Bronchial epithelial cell (primary cell): ENCODE results near the gene HK2. TPM values are rescaled to one million over a fixed set of nuclear protein-coding genes. Genes with fewer than 3 reads are reported as not detected.
"Not testable (repeated sequence)": the region's sequence is repeated elsewhere in the genome, so short reads cannot be mapped to it uniquely, and the experiment has no call there.

Experiments
- DNase-seq: peaks from one replicate; pipeline ENCODE4 v3.0.0-alpha.2; 2010; ENCODE audit warnings: low read depth
- FAIRE-seq: peaks from 2 replicates; lab custom pipeline; 2011; peaks lifted over from hg19 to GRCh38; lab: Jason Lieb, UNC
- H3K27me3 ChIP-seq: 2 replicates; pipeline ENCODE4 v1.5.1; 2011; ENCODE audit warnings: low read length; ENCODE audit not compliant: control insufficient read depth, insufficient read depth
- H3K36me3 ChIP-seq: 2 replicates; pipeline ENCODE4 v1.5.1; 2011; ENCODE audit warnings: low read length; ENCODE audit not compliant: control insufficient read depth, insufficient read depth
- H3K4me3 ChIP-seq: 2 replicates; pipeline ENCODE4 v1.5.1; 2011; ENCODE audit warnings: mild to moderate bottlenecking, low read depth, low read length, control low read depth
- total RNA-seq: library from RNA; depleted of rRNA; stranded (reverse); fragments of >200 nt; gene quantifications from 2 replicates; pipeline ENCODE4 v1.2.1, GENCODE V29; 2014
- TF ChIP-seq, protein P1 (sequence below): IDR thresholded peaks from 2 replicates; pipeline ENCODE4 v1.5.1; 2011; ENCODE audit warnings: mild to moderate bottlenecking, moderate library complexity, low read length, control low read depth, inconsistent platforms; ENCODE audit not compliant: insufficient read depth, severe bottlenecking

Gene HK2
- total RNA-seq, 1 donor from 2014 or later = 158 TPM

DNA sequence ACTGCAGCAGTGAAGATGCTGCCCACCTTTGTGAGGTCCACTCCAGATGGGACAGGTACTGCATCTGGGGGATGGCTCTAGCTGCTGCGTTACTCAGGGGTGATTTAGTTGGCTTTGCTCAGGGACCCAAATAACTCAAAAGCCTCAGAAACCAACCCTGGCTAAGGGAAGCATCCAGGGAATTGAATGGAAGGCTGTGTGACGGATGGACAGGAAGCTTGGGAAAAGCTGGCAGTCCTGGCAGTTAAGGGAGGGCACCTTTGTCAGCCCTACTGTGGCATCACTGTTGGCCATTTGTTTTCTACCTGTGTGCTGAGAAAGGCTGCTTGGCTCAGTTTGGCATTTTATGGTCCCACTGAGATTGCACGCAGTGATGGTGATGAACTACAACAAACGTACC lies 20.5 kb downstream of the HK2 start:
- Histone ChIP-seq H3K36me3 (peaks cover 20% of the 10 kb centered on the region), H3K4me3 (no peak overlapping the region), H3K27me3 (no peaks in the 10 kb centered on the region)
- FAIRE-seq = no peak
- TF ChIP-seq, protein P1, sequence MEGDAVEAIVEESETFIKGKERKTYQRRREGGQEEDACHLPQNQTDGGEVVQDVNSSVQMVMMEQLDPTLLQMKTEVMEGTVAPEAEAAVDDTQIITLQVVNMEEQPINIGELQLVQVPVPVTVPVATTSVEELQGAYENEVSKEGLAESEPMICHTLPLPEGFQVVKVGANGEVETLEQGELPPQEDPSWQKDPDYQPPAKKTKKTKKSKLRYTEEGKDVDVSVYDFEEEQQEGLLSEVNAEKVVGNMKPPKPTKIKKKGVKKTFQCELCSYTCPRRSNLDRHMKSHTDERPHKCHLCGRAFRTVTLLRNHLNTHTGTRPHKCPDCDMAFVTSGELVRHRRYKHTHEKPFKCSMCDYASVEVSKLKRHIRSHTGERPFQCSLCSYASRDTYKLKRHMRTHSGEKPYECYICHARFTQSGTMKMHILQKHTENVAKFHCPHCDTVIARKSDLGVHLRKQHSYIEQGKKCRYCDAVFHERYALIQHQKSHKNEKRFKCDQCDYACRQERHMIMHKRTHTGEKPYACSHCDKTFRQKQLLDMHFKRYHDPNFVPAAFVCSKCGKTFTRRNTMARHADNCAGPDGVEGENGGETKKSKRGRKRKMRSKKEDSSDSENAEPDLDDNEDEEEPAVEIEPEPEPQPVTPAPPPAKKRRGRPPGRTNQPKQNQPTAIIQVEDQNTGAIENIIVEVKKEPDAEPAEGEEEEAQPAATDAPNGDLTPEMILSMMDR = no peak
- DNase-seq = no peak

DNA sequence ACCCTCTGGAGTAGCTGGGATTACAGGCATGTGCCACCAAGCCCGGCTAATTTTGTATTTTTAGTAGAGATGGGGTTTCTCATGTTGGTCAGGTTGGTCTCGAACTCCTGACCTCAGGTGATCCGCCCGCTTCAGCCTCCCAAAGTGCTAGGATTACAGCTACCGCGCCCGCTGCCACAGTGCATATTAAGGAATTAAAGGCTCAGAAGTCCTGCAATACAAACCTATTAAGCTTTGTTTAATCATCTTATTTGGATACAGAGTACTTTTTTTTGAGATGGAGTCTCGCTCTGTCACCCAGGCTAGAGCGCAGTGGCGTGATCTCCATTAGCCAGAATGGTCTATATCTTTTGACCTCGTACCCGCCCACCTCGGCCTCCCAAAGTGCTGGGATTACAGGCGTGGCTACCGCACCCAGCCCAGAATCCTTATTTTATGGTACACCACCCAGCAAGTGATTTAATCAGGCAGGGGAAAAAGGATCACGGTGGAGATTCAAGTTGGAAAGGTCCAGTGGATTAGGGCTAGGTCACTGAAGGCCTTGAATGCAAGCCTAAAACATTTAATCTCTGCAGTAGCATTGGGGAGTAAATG lies 21.3 kb downstream of the HK2 start:
- H3K4me3 ChIP-seq, FAIRE-seq, H3K27me3 ChIP-seq, DNase-seq: not testable (repeated sequence)
- peaks cover 20% of the 10 kb centered on the region for H3K36me3 ChIP-seq

GRCh38 chr2:74856004-74856578 lies 22.2 kb downstream of the HK2 start:
- H3K4me3 ChIP-seq = no peak overlapping the region
- no peaks in the 10 kb centered on the region for H3K27me3 ChIP-seq
- H3K36me3 ChIP-seq = peaks cover 19% of the 10 kb centered on the region
- DNase-seq (no peak), FAIRE-seq (no peak)
- TF ChIP-seq, protein P1 = no peak

- DNase-seq (no peak), FAIRE-seq (no peak)
- TF ChIP-seq, protein P1 = no peak
- Histone ChIP-seq H3K36me3 (peaks cover 17% of the 10 kb centered on the region), H3K4me3 (no peak overlapping the region), H3K27me3 (no peaks in the 10 kb centered on the region)
Observed at GRCh38 chr2:74856599-74856998, 22.7 kb downstream of the HK2 start.

DNA sequence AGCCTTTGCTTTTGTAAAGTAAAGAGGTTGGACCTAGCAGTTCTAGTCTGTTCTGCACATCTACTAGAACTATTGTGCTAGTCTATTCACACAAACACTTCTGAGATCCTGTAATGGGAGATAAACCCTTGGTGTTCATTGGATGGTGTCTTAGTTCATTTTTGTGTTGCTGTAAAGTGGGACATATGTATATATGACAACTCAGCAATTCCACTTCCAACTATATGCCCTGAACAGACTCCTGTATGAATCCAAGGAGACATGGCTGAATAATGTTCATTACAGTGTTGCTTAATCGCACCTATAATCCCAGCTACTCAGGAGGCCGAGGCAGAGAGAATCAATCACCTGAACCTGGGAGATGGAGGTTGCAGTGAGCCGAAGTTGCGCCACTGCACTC lies 23.3 kb downstream of the HK2 start:
- DNase-seq (no peak), FAIRE-seq (no peak)
- Histone ChIP-seq H3K36me3 (peaks cover 17% of the 10 kb centered on the region), H3K27me3 (no peaks in the 10 kb centered on the region), H3K4me3 (no peak overlapping the region)
- TF ChIP-seq, protein P1 = no peak

DNA sequence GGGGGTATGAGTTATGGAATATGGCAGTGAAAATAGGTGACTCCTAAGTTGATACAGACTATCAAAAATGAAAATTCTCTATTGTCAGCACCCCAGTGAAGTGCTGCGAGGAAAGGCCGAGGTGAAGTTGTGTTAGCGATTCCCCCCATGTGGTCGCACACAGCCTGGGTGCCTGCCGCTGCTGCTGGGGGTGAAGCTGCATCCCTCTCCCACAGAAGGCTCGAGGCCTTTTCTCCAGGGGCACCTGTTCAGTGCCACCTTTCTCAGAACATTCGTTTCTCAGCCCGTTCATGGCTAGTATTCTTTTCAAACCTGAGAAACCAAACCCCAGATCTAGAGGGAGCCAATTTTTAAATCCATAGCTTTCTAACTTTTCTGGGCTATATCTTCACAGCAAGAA lies 23.8 kb downstream of the HK2 start:
- DNase-seq = no peak
- TF ChIP-seq, protein P1 = no peak
- no peak for FAIRE-seq
- Histone ChIP-seq H3K36me3 (peaks cover 17% of the 10 kb centered on the region), H3K4me3 (no peak overlapping the region), H3K27me3 (no peaks in the 10 kb centered on the region)
